ENCODE measurements around the gene ZEB1.

Gene ZEB1

GRCh38 chr10:31303212-31303611 is 15.8 kb upstream of the ZEB1 start:
- TF ChIP-seq CTCF (conservative IDR thresholded peaks at IDR 0.05; ENCODE audit: low read depth, low read length) = no peak
- H3K4me3 ChIP-seq (ENCODE audit: low read length) = no peak overlapping the region
- DNase-seq (ENCODE audit: low read depth) = no peak

- no peak overlapping the region for H3K4me3 ChIP-seq (ENCODE audit: low read length)
- no peak for DNase-seq (ENCODE audit: low read depth)
- TF ChIP-seq CTCF (conservative IDR thresholded peaks at IDR 0.05; ENCODE audit: low read depth, low read length) = no peak
Measured at GRCh38 chr10:31304291-31304970, 14.6 kb upstream of the ZEB1 start.

GRCh38 chr10:31313396-31313795 is 5.6 kb upstream of the ZEB1 start:
- DNase-seq (ENCODE audit: low read depth) = no peak
- no peak overlapping the region for H3K4me3 ChIP-seq (ENCODE audit: low read length)
- no peak for TF ChIP-seq CTCF (conservative IDR thresholded peaks at IDR 0.05; ENCODE audit: low read depth, low read length)

GRCh38 chr10:31314256-31315150 is 4.5 kb upstream of the ZEB1 start:
- TF ChIP-seq CTCF (conservative IDR thresholded peaks at IDR 0.05; ENCODE audit: low read depth, low read length) = no peak
- H3K4me3 ChIP-seq (ENCODE audit: low read length) = no peak overlapping the region
- DNase-seq (ENCODE audit: low read depth) = no peak

- H3K4me3 ChIP-seq (ENCODE audit: low read length) = no peak overlapping the region
- DNase-seq (ENCODE audit: low read depth) = no peak
- TF ChIP-seq CTCF (conservative IDR thresholded peaks at IDR 0.05; ENCODE audit: low read depth, low read length) = no peak
Measured at GRCh38 chr10:31315453-31315852, 3.6 kb upstream of the ZEB1 start.

GRCh38 chr10:31317171-31317570 is 1.8 kb upstream of the ZEB1 start:
- TF ChIP-seq CTCF (conservative IDR thresholded peaks at IDR 0.05; ENCODE audit: low read depth, low read length) = no peak
- DNase-seq (ENCODE audit: low read depth) = no peak
- no peak overlapping the region for H3K4me3 ChIP-seq (ENCODE audit: low read length)

All from retinal pigment epithelial cell (primary cell).